Kidney capillary endothelial cell (primary cell): ENCODE data around the gene RASSF5.

Experiments used
- DNase-seq: peaks from one replicate; pipeline ENCODE4 v3.0.0-alpha.2; 2018; ENCODE audit warnings: low spot score

The RASSF5 gene

GRCh38 chr1:206517784-206518183 is 10.5 kb downstream of the RASSF5 start:
- no peak for DNase-seq

GRCh38 chr1:206518206-206518605 is 10.9 kb downstream of the RASSF5 start:
- DNase-seq, result no peak

- no peak for DNase-seq
Measured at GRCh38 chr1:206518743-206519142, 11.4 kb downstream of the RASSF5 start.

GRCh38 chr1:206521127-206521526 is 13.8 kb downstream of the RASSF5 start:
- no peak for DNase-seq

GRCh38 chr1:206521694-206522402 is 14.5 kb downstream of the RASSF5 start:
- no peak for DNase-seq

GRCh38 chr1:206524739-206525364 is 17.5 kb downstream of the RASSF5 start:
- DNase-seq, result no peak

- no peak for DNase-seq
Measured at GRCh38 chr1:206526064-206526911, 19.0 kb downstream of the RASSF5 start.

GRCh38 chr1:206529425-206529824 is 22.1 kb downstream of the RASSF5 start:
- no peak for DNase-seq

GRCh38 chr1:206532368-206532767 is 25.0 kb downstream of the RASSF5 start:
- DNase-seq, result no peak

GRCh38 chr1:206534552-206534951 is 27.2 kb downstream of the RASSF5 start:
- DNase-seq, result no peak

GRCh38 chr1:206535853-206536188 is 28.5 kb downstream of the RASSF5 start:
- no peak for DNase-seq

- no peak for DNase-seq
Measured at GRCh38 chr1:206537141-206537540, 29.8 kb downstream of the RASSF5 start.

GRCh38 chr1:206538086-206538770 is 30.9 kb downstream of the RASSF5 start:
- DNase-seq, result no peak

GRCh38 chr1:206538901-206539640 is 31.7 kb downstream of the RASSF5 start:
- DNase-seq, result no peak

GRCh38 chr1:206540044-206540780 is 32.9 kb downstream of the RASSF5 start:
- DNase-seq, result no peak

- DNase-seq, result no peak
Measured at GRCh38 chr1:206541236-206541833, 34.0 kb downstream of the RASSF5 start.

GRCh38 chr1:206544562-206545257 is 37.4 kb downstream of the RASSF5 start:
- peak; percentile 48 for DNase-seq

- DNase-seq, result no peak
Measured at GRCh38 chr1:206545351-206545750, 38.0 kb downstream of the RASSF5 start.

GRCh38 chr1:206547104-206547503 is 39.8 kb downstream of the RASSF5 start:
- no peak for DNase-seq

- DNase-seq, result no peak
Measured at GRCh38 chr1:206550446-206550845, 43.1 kb downstream of the RASSF5 start.
